ENCODE data around the gene CACNA1H.

DNA sequence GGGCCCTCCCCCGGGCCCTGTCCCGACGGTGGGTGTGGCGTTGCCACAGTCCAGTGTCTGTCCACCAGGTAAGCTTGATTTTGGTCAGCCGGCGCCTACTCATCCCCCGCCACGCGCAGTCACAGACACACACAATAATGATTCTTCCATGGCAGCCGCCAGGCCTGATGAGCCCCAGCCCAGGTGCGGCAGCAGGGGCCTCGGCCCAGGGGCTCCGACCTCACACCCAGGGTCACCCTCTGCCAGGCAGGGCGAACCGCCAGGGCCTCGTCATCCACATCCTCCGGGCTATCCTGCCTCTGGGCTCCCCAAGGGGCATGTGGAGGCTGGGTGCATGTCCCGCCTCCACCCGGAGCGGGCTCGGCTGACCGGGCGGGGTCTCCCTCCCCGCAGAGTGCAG is 64.6 kb downstream of the CACNA1H start:
- TF ChIP-seq, protein P1, sequence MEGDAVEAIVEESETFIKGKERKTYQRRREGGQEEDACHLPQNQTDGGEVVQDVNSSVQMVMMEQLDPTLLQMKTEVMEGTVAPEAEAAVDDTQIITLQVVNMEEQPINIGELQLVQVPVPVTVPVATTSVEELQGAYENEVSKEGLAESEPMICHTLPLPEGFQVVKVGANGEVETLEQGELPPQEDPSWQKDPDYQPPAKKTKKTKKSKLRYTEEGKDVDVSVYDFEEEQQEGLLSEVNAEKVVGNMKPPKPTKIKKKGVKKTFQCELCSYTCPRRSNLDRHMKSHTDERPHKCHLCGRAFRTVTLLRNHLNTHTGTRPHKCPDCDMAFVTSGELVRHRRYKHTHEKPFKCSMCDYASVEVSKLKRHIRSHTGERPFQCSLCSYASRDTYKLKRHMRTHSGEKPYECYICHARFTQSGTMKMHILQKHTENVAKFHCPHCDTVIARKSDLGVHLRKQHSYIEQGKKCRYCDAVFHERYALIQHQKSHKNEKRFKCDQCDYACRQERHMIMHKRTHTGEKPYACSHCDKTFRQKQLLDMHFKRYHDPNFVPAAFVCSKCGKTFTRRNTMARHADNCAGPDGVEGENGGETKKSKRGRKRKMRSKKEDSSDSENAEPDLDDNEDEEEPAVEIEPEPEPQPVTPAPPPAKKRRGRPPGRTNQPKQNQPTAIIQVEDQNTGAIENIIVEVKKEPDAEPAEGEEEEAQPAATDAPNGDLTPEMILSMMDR (IDR thresholded peaks at IDR 0.05; ENCODE audit: low read depth, low read length, poor library complexity, severe bottlenecking), result no peak
- no peak for TF ChIP-seq EZH2phosphoT487 (IDR thresholded peaks at IDR 0.05; ENCODE audit: borderline replicate concordance, low read length)

Data from DOHH2 (cell line).